ENCODE measurements around the gene KCTD2. TPM values are rescaled to one million over a fixed set of nuclear protein-coding genes. Genes with fewer than 3 reads are reported as not detected.
A peak's percentile ranks its signal among the peaks of the same experiment; 100 is the strongest.
"Not testable (repeated sequence)": the region's sequence is repeated elsewhere in the genome, so short reads cannot be mapped to it uniquely, and the experiment has no call there.

KCTD2 gene
- total and polyA plus RNA-seq, 8 donors: 6.3 to 14.6 (median 8.7) TPM

GRCh38 chr17:75044716-75045115, 2.3 kb upstream of the KCTD2 start:
- intact Hi-C loops (cut with DNase I): no loop called here
- TF ChIP-seq CTCF (IDR thresholded peaks at IDR 0.05): no peak
- Histone ChIP-seq H3K27me3 (no peaks in the 10 kb centered on the region), H3K27ac (no peak overlapping the region), H3K4me3 (no peak overlapping the region), H3K4me1 (peaks cover 4 to 19% (median 10%) of the 10 kb centered on the region in 3 donors), H3K9me3 (no peaks in the 10 kb centered on the region), H3K36me3 (peaks cover 4 to 23% (median 5%) of the 10 kb centered on the region in 3 donors)
- 82 to 83% methylated on average over 7 of the region's 7 CpGs for WGBS, 2 donors
- FAIRE-seq (no peak), DNase-seq (no peak), ATAC-seq (no peak)

GRCh38 chr17:75045946-75046406, 1.0 kb upstream of the KCTD2 start:
- DNase-seq; H3K27me3 ChIP-seq; intact Hi-C loops (cut with DNase I); FAIRE-seq; H3K9me3 ChIP-seq; ATAC-seq: not testable (repeated sequence)
- peaks cover 4 to 19% (median 10%) of the 10 kb centered on the region in 3 donors for H3K4me1 ChIP-seq
- peaks cover 0 to 12% (median 4%) of the 10 kb centered on the region in 3 donors for H3K36me3 ChIP-seq
- peak overlapping the region; percentile 73 to 97 (median 93) for H3K4me3 ChIP-seq
- WGBS, 2 donors: 14 to 16% methylated on average over 25 of the region's 25 CpGs
- H3K27ac ChIP-seq: peak overlapping the region; percentile 69 to 91 (median 88)

- intact Hi-C loops (cut with DNase I): no loop called here
- H3K4me1 ChIP-seq: peaks cover 4 to 19% (median 10%) of the 10 kb centered on the region in 3 donors
- no peaks in the 10 kb centered on the region for H3K36me3 ChIP-seq
- DNase-seq (peak; percentile 30 to 80 (median 58)), FAIRE-seq (no peak), ATAC-seq (no peak)
- peak overlapping the region; percentile 73 to 97 (median 93) for H3K4me3 ChIP-seq
- TF ChIP-seq CTCF (IDR thresholded peaks at IDR 0.05): no peak
- 0 to 1% methylated on average over 23 to 38 of the region's 38 CpGs for WGBS, 2 donors
- no peaks in the 10 kb centered on the region for H3K9me3 ChIP-seq
- H3K27ac ChIP-seq: peak overlapping the region in 3 of 4 donors; percentile 42 to 90 (median 50)
- H3K27me3 ChIP-seq: no peaks in the 10 kb centered on the region
Measured at GRCh38 chr17:75047398-75048098, 523 bp downstream of the KCTD2 start.

GRCh38 chr17:75048249-75048878, 1.3 kb downstream of the KCTD2 start:
- Histone ChIP-seq H3K4me3 (peak overlapping the region in 3 of 4 donors; percentile 73 to 97 (median 94)), H3K27ac (peak overlapping the region in 2 of 4 donors; percentile 19 to 90), H3K9me3 (no peaks in the 10 kb centered on the region), H3K27me3 (no peaks in the 10 kb centered on the region), H3K4me1 (peaks cover 4 to 19% (median 10%) of the 10 kb centered on the region in 3 donors), H3K36me3 (peaks cover 0 to 6% (median 0%) of the 10 kb centered on the region in 3 donors)
- TF ChIP-seq CTCF (IDR thresholded peaks at IDR 0.05): no peak
- ATAC-seq (peak in 3 of 4 donors; percentile 19 to 44 (median 39)), FAIRE-seq (no peak), DNase-seq (peak in 4 of 6 donors; percentile 50 to 66 (median 56))
- 11 to 13% methylated on average over 5 of the region's 5 CpGs for WGBS, 2 donors
- intact Hi-C loops (cut with DNase I): no loop called here

- ATAC-seq: no peak
Measured at GRCh38 chr17:75049057-75049456, 2.0 kb downstream of the KCTD2 start.

More at GRCh38 chr17:75049057-75049456, 2.0 kb downstream of the KCTD2 start:
- intact Hi-C loops (cut with DNase I): no loop called here
- FAIRE-seq (no peak), DNase-seq (no peak)
- H3K4me1 ChIP-seq: peaks cover 4 to 19% (median 10%) of the 10 kb centered on the region in 3 donors
- H3K27me3 ChIP-seq: no peaks in the 10 kb centered on the region
- H3K4me3 ChIP-seq: no peak overlapping the region
- H3K9me3 ChIP-seq: no peaks in the 10 kb centered on the region
- TF ChIP-seq CTCF (IDR thresholded peaks at IDR 0.05): no peak
- 86 to 90% methylated on average over 5 of the region's 5 CpGs for WGBS, 2 donors
- H3K27ac ChIP-seq: no peak overlapping the region
- H3K36me3 ChIP-seq: peaks cover 0 to 13% (median 0%) of the 10 kb centered on the region in 3 donors
